GM23338 (cell line): ENCODE results near the gene DYSF. TPM values are rescaled to one million over a fixed set of nuclear protein-coding genes. Genes with fewer than 3 reads are reported as not detected.

ENCODE experiments used
- ATAC-seq: fragments of 200-7000 bp; cut with Tn5 transposase; 3 replicates; pipeline ENCODE4 v1.9.1; 2020
- DNase-seq: peaks from one replicate; pipeline ENCODE4 v3.0.0-alpha.2; 2015; ENCODE audit warnings: low spot score
- H2AFZ ChIP-seq: fragments of 200-600 bp; sonication (generic); 2 replicates; pipeline ENCODE4 v1.8.0; 2016; ENCODE audit warnings: antibody characterized with exemption, mild to moderate bottlenecking, moderate library complexity
- H3F3A ChIP-seq: fragments of 200-600 bp; sonication (generic); replicated peaks from 2 replicates; pipeline ENCODE4 v1.8.0; 2017; ENCODE audit warnings: antibody characterized with exemption, mixed run types, low read depth
- H3K27ac ChIP-seq: fragments of 200-600 bp; sonication (generic); 2 replicates; pipeline ENCODE4 v1.6.1; 2016; ENCODE audit warnings: low read depth
- H3K27me3 ChIP-seq: fragments of 200-600 bp; sonication (generic); 2 replicates; pipeline ENCODE4 v1.8.0; 2016; ENCODE audit warnings: mild to moderate bottlenecking, mixed run types, moderate library complexity; ENCODE audit not compliant: insufficient read depth
- H3K36me3 ChIP-seq: fragments of 200-600 bp; sonication (generic); 2 replicates; pipeline ENCODE4 v1.8.0; 2016; ENCODE audit warnings: mild to moderate bottlenecking; ENCODE audit not compliant: insufficient read depth
- H3K4me1 ChIP-seq: fragments of 200-600 bp; sonication (generic); 2 replicates; pipeline ENCODE4 v1.8.0; 2016; ENCODE audit warnings: mild to moderate bottlenecking, moderate library complexity; ENCODE audit not compliant: insufficient read depth
- H3K4me2 ChIP-seq: fragments of 200-600 bp; sonication (generic); 2 replicates; pipeline ENCODE4 v1.7.1; 2017; ENCODE audit warnings: mixed run types
- H3K4me3 ChIP-seq: fragments of 200-600 bp; sonication (generic); 2 replicates; pipeline ENCODE4 v1.6.1; 2016; ENCODE audit warnings: mixed run types
- H3K79me2 ChIP-seq: fragments of 200-600 bp; sonication (generic); replicated peaks from 2 replicates; pipeline ENCODE4 v1.8.0; 2017; ENCODE audit warnings: mild to moderate bottlenecking; ENCODE audit not compliant: insufficient read depth
- H3K9me2 ChIP-seq: fragments of 200-600 bp; sonication (generic); 2 replicates; pipeline ENCODE4 v1.8.0; 2017; ENCODE audit not compliant: insufficient read depth
- H4K20me1 ChIP-seq: fragments of 200-600 bp; sonication (generic); replicated peaks from 2 replicates; pipeline ENCODE4 v1.8.0; 2017; ENCODE audit warnings: mild to moderate bottlenecking; ENCODE audit not compliant: insufficient read depth
- H3K27ac Mint-ChIP-seq: 2 replicates; pipeline ENCODE4 v1.8.0; 2020; ENCODE audit warnings: inconsistent platforms, mild to moderate bottlenecking, moderate library complexity, mixed read lengths
- H3K27me3 Mint-ChIP-seq: 3 replicates; pipeline ENCODE4 v1.8.0; 2022; ENCODE audit warnings: low read depth, mild to moderate bottlenecking, moderate library complexity, mixed read lengths, inconsistent platforms; ENCODE audit not compliant: insufficient read depth, poor library complexity
- H3K36me3 Mint-ChIP-seq: 3 replicates; pipeline ENCODE4 v1.8.0; 2021; ENCODE audit warnings: low read depth, mild to moderate bottlenecking, inconsistent platforms, moderate library complexity, mixed read lengths
- H3K4me1 Mint-ChIP-seq: 3 replicates; pipeline ENCODE4 v1.8.0; 2020; ENCODE audit warnings: mild to moderate bottlenecking, inconsistent platforms, mixed read lengths
- H3K4me3 Mint-ChIP-seq: 3 replicates; pipeline ENCODE4 v1.8.0; 2021; ENCODE audit warnings: moderate library complexity, mild to moderate bottlenecking, inconsistent platforms, mixed read lengths
- H3K9me3 Mint-ChIP-seq: 3 replicates; pipeline ENCODE4 v1.8.0; 2020; ENCODE audit warnings: moderate library complexity, mild to moderate bottlenecking, inconsistent platforms, mixed read lengths
- CREB1 ChIP-seq: fragments of 250-450 bp; sonication (Bioruptor Pico); IDR thresholded peaks from 2 replicates; pipeline ENCODE4 v1.5.0; 2020; ENCODE audit warnings: low read depth, mild to moderate bottlenecking, moderate library complexity
- EZH2 ChIP-seq: fragments of 200-600 bp; sonication (generic); IDR thresholded peaks from one replicate; pipeline ENCODE4 v1.8.0; 2017; ENCODE audit warnings: antibody characterized with exemption, mild to moderate bottlenecking, low read depth; ENCODE audit not compliant: unreplicated experiment
- EZH2phosphoT487 ChIP-seq: fragments of 200-600 bp; sonication (generic); IDR thresholded peaks from one replicate; pipeline ENCODE4 v1.8.1; 2018; ENCODE audit warnings: antibody characterized with exemption; ENCODE audit not compliant: unreplicated experiment
- JUNB ChIP-seq: IDR thresholded peaks from one replicate; pipeline ENCODE4 v1.6.1; 2016; ENCODE audit warnings: antibody characterized with exemption; ENCODE audit not compliant: unreplicated experiment
- NANOG ChIP-seq: IDR thresholded peaks from 2 replicates; pipeline ENCODE4 v1.6.1; 2016; ENCODE audit warnings: antibody characterized with exemption, borderline replicate concordance
- POLR2AphosphoS5 ChIP-seq: IDR thresholded peaks from 2 replicates; pipeline ENCODE4 v1.6.1; 2016; ENCODE audit warnings: antibody characterized with exemption, low read depth
- STAT1 ChIP-seq: IDR thresholded peaks from one replicate; pipeline ENCODE4 v1.6.1; 2016; ENCODE audit warnings: antibody characterized with exemption; ENCODE audit not compliant: unreplicated experiment
- ZNF331 ChIP-seq: fragments of 250-450 bp; sonication (Bioruptor Pico); IDR thresholded peaks from 2 replicates; pipeline ENCODE4 v1.5.0; 2020; ENCODE audit warnings: low read depth, mild to moderate bottlenecking, moderate library complexity
- polyA plus RNA-seq: library from polyadenylated mRNA; unstranded; fragments of >200 nt; fragmentation: Nextera tagmentation; extraction: Ambion mirVana; gene quantifications from 2 replicates; pipeline ENCODE4 v1.2.1, GENCODE V29; 2016
- total RNA-seq: library from RNA; depleted of rRNA; stranded (reverse); fragments of >200 nt; shearing (Covaris generic); gene quantifications from 2 replicates; pipeline ENCODE4 v1.2.3, GENCODE V29; 2014
- TF ChIP-seq, protein P1 (sequence below), 2 experiments: fragments of 200-600 bp in 1 of 2; sonication (generic) in 1 of 2; conservative IDR thresholded peaks; 2 replicates each; pipeline versions ENCODE4 v1.5.1 to v1.6.1; 2016 to 2017; ENCODE audit warnings: antibody characterized with exemption in 2 of 2, low read depth in 2 of 2, mild to moderate bottlenecking in 2 of 2, moderate library complexity in 1 of 2
- TF ChIP-seq, protein P2 (sequence below): fragments of 250-450 bp; sonication (Bioruptor Pico); IDR thresholded peaks from 2 replicates; pipeline ENCODE4 v1.5.0; 2020; ENCODE audit warnings: mild to moderate bottlenecking, moderate library complexity

Gene DYSF
- total and polyA plus RNA-seq, 2 experiments from 2014 or later, result 7.3 to 21.3 TPM

DNA sequence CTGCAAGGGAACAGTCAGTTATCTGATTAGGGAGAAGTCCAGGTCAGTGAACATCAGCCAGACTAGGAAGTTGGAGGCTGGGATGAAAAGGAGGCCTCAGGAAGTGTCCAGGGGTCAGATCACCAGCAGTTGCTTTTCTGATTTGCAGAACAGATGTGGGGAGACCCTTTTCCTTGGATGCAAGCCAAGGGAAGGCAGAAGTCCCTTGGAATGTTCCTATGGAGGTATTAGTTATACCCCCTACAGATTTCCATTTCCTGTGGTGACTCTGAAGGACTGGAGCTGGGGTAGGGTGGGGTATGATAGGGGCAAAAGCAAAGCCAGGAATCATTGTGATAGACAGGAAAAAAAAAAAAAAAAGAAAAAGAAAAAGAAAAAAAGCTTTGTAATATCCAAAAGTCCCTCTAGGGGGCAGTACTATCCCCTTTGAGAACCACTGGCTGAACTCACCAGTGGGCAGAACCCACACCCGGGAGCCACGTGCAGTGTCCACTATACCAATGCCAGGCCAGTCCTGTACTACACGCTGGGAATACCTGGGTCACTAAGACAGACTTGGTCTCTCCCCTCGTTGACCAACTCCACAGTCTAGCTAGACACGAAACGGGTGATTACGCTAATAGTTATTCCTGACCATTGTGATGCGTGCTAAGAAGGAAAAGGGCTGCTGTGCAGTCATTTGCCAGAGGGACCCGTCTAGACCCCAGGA lies 7.4 kb downstream of the DYSF start:
- H3K4me1 Mint-ChIP-seq, result peaks cover 40% of the 10 kb centered on the region
- no peaks in the 10 kb centered on the region; the same call in 1 of the 2 replicates for H4K20me1 ChIP-seq
- H3K9me3 Mint-ChIP-seq, result peaks cover 12% of the 10 kb centered on the region; the same call in 2 of the 3 replicates
- DNase-seq (peak; percentile 54), ATAC-seq (peak; percentile 20)
- no peak overlapping the region for H3K27ac ChIP-seq
- no peak overlapping the region for H3K4me3 ChIP-seq
- H3K36me3 Mint-ChIP-seq, result peaks cover 15% of the 10 kb centered on the region
- H3K27ac Mint-ChIP-seq, result no peak overlapping the region
- H3K4me1 ChIP-seq, result peaks cover 30% of the 10 kb centered on the region
- H3K27me3 Mint-ChIP-seq, result peaks cover 29% of the 10 kb centered on the region
- no peak overlapping the region for H2AFZ ChIP-seq
- H3K4me3 Mint-ChIP-seq, result no peak overlapping the region
- H3K79me2 ChIP-seq, result 0 out of 2 replicates have a peak, but pooled peaks cover 4% of the 10 kb centered on the region
- H3K9me2 ChIP-seq, result no peaks in the 10 kb centered on the region; the same call in 1 of the 2 replicates
- peaks cover 31% of the 10 kb centered on the region for H3K27me3 ChIP-seq
- no peaks in the 10 kb centered on the region; the same call in 1 of the 2 replicates for H3K36me3 ChIP-seq
- H3F3A ChIP-seq, result peaks cover 2% of the 10 kb centered on the region; the same call in 1 of the 2 replicates
- peak overlapping the region; percentile 61 for H3K4me2 ChIP-seq
- TF ChIP-seq, protein P1, sequence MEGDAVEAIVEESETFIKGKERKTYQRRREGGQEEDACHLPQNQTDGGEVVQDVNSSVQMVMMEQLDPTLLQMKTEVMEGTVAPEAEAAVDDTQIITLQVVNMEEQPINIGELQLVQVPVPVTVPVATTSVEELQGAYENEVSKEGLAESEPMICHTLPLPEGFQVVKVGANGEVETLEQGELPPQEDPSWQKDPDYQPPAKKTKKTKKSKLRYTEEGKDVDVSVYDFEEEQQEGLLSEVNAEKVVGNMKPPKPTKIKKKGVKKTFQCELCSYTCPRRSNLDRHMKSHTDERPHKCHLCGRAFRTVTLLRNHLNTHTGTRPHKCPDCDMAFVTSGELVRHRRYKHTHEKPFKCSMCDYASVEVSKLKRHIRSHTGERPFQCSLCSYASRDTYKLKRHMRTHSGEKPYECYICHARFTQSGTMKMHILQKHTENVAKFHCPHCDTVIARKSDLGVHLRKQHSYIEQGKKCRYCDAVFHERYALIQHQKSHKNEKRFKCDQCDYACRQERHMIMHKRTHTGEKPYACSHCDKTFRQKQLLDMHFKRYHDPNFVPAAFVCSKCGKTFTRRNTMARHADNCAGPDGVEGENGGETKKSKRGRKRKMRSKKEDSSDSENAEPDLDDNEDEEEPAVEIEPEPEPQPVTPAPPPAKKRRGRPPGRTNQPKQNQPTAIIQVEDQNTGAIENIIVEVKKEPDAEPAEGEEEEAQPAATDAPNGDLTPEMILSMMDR (conservative IDR thresholded peaks at IDR 0.05; ENCODE audit: low read depth in 2 of 2), result peak; percentile 62 to 96
- TF ChIP-seq ZNF331 (CRISPR knock-in tag), result no peak

DNA sequence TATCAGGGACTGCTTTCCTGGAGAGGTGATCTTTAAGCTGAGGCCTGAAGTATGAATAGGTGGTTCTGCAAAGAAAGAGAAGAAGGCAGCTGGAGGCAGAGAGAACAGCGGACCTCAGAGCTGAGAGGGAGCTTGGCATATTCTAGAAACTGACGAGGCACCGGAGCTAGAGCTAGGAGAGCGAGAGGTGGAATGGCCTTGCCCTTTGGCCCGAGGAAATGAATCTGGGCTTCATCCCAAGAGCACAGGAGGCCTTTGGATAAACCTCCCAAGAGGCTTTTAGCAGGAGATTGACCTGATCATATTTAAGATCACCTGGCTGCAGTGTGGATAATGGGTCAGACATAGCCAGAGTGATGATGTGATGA lies 7.9 kb downstream of the DYSF start:
- peaks cover 36% of the 10 kb centered on the region for H3K27me3 ChIP-seq
- no peak overlapping the region for H3K4me3 Mint-ChIP-seq
- H2AFZ ChIP-seq, result no peak overlapping the region
- H3K27ac ChIP-seq, result no peak overlapping the region
- ATAC-seq (no peak), DNase-seq (no peak)
- H3K4me2 ChIP-seq, result peak overlapping the region; percentile 61
- no peaks in the 10 kb centered on the region; the same call in 1 of the 2 replicates for H4K20me1 ChIP-seq
- H3K4me1 Mint-ChIP-seq, result peaks cover 34% of the 10 kb centered on the region
- peaks cover 2% of the 10 kb centered on the region; the same call in 1 of the 2 replicates for H3F3A ChIP-seq
- H3K79me2 ChIP-seq, result 0 out of 2 replicates have a peak, but pooled peaks cover 4% of the 10 kb centered on the region
- no peaks in the 10 kb centered on the region; the same call in 1 of the 2 replicates for H3K9me2 ChIP-seq
- peaks cover 12% of the 10 kb centered on the region; the same call in 2 of the 3 replicates for H3K9me3 Mint-ChIP-seq
- H3K27ac Mint-ChIP-seq, result no peak overlapping the region
- peaks cover 15% of the 10 kb centered on the region for H3K36me3 Mint-ChIP-seq
- no peak overlapping the region for H3K4me3 ChIP-seq
- peaks cover 25% of the 10 kb centered on the region for H3K27me3 Mint-ChIP-seq
- H3K36me3 ChIP-seq, result no peaks in the 10 kb centered on the region; the same call in 1 of the 2 replicates
- H3K4me1 ChIP-seq, result peaks cover 28% of the 10 kb centered on the region
- TF ChIP-seq EZH2 (no peak), JUNB (no peak), CREB1 (no peak), STAT1 (no peak), POLR2AphosphoS5 (no peak), NANOG (no peak), ZNF331 (CRISPR knock-in tag) (no peak), EZH2phosphoT487 (no peak)
- TF ChIP-seq, protein P1 (conservative IDR thresholded peaks at IDR 0.05; ENCODE audit: low read depth in 2 of 2), result no peak
- TF ChIP-seq, protein P2, sequence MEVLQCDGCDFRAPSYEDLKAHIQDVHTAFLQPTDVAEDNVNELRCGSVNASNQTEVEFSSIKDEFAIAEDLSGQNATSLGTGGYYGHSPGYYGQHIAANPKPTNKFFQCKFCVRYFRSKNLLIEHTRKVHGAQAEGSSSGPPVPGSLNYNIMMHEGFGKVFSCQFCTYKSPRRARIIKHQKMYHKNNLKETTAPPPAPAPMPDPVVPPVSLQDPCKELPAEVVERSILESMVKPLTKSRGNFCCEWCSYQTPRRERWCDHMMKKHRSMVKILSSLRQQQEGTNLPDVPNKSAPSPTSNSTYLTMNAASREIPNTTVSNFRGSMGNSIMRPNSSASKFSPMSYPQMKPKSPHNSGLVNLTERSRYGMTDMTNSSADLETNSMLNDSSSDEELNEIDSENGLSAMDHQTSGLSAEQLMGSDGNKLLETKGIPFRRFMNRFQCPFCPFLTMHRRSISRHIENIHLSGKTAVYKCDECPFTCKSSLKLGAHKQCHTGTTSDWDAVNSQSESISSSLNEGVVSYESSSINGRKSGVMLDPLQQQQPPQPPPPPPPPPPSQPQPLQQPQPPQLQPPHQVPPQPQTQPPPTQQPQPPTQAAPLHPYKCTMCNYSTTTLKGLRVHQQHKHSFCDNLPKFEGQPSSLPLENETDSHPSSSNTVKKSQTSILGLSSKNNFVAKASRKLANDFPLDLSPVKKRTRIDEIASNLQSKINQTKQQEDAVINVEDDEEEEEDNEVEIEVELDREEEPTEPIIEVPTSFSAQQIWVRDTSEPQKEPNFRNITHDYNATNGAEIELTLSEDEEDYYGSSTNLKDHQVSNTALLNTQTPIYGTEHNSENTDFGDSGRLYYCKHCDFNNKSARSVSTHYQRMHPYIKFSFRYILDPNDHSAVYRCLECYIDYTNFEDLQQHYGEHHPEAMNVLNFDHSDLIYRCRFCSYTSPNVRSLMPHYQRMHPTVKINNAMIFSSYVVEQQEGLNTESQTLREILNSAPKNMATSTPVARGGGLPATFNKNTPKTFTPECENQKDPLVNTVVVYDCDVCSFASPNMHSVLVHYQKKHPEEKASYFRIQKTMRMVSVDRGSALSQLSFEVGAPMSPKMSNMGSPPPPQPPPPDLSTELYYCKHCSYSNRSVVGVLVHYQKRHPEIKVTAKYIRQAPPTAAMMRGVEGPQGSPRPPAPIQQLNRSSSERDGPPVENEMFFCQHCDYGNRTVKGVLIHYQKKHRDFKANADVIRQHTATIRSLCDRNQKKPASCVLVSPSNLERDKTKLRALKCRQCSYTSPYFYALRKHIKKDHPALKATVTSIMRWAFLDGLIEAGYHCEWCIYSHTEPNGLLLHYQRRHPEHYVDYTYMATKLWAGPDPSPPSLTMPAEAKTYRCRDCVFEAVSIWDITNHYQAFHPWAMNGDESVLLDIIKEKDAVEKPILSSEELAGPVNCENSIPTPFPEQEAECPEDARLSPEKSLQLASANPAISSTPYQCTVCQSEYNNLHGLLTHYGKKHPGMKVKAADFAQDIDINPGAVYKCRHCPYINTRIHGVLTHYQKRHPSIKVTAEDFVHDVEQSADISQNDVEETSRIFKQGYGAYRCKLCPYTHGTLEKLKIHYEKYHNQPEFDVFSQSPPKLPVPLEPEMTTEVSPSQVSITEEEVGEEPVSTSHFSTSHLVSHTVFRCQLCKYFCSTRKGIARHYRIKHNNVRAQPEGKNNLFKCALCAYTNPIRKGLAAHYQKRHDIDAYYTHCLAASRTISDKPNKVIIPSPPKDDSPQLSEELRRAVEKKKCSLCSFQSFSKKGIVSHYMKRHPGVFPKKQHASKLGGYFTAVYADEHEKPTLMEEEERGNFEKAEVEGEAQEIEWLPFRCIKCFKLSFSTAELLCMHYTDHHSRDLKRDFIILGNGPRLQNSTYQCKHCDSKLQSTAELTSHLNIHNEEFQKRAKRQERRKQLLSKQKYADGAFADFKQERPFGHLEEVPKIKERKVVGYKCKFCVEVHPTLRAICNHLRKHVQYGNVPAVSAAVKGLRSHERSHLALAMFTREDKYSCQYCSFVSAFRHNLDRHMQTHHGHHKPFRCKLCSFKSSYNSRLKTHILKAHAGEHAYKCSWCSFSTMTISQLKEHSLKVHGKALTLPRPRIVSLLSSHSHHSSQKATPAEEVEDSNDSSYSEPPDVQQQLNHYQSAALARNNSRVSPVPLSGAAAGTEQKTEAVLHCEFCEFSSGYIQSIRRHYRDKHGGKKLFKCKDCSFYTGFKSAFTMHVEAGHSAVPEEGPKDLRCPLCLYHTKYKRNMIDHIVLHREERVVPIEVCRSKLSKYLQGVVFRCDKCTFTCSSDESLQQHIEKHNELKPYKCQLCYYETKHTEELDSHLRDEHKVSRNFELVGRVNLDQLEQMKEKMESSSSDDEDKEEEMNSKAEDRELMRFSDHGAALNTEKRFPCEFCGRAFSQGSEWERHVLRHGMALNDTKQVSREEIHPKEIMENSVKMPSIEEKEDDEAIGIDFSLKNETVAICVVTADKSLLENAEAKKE (CRISPR knock-in tag), result no peak
